ENCODE data around the gene FSD1.
"Not testable (repeated sequence)": the region's sequence is repeated elsewhere in the genome, so short reads cannot be mapped to it uniquely, and the experiment has no call there.

FSD1 gene

GRCh38 chr19:4304538-4305256 lies at the start of gene FSD1:
Gene FSD1, plus strand, starts transcription at chr19:4304598. Its CDS starts 149 bp downstream, at chr19:4304747.
- peak; percentile 48 to 60 for DNase-seq (ENCODE audit: low read depth in 1 of 2, low spot score in 1 of 2)

DNA sequence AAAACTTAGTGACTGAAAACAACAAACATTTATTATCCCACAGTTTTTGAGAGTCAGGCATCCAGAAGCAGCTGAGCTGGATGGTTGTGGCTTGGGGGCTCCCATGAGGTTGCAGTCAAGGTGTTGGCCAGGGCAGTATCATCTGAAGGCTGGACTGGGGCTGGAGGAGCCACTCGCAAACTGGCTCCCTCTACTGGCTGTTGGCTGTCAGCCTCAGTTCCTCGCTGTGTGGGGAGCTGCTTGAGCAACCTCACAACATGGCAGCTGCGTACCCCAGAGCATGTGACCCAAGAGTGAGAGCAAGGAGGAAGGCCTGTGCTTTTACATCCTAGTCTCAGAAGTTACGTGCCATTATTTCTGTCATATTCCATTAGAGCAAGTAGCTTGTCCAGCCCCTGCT lies 47.8 kb upstream of the FSD1 start:
- no peak for DNase-seq (ENCODE audit: low read depth in 1 of 2, low spot score in 1 of 2)

DNA sequence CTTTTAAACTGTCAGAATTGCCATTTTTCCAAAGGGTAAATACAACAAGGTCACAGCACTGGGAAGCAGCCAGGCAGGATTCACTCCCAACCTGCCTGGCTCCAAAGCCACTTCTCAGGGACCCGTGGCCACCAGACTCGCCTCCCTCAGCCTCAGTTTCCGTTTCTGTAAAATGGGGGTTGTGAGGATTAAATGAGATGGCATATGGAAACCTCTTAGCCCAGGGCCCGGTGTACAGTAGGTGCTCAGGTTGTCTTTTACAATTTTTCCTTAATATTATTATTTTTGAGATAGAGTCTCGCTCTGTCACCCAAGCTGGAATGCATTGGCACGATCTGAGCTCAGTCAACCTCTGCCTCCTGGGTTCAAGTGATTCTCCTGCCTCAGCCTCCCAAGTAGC lies 47.4 kb upstream of the FSD1 start:
- no peak for DNase-seq (ENCODE audit: low read depth in 1 of 2, low spot score in 1 of 2)

DNA sequence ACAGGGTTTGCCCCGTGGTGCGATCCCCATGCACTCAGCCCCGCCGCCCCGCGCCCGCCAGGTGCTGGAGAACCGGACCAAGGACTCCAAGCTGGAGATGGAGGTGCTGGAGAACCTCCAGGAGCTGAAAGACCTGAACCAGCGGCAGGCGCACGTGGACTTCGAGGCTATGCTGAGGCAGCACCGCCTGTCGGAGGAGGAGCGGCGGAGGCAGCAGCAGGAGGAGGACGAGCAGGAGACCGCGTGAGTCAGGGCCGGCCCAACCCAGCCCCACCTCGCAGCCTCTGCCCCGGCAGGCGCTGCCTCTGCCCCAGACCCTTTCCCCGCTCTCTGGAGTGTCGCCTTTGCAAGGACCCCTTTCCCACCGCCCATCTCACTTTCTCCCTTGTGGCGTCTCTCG lies 46.2 kb upstream of the FSD1 start:
- DNase-seq (ENCODE audit: low read depth in 1 of 2, low spot score in 1 of 2) = no peak

GRCh38 chr19:4260613-4261191 lies 43.7 kb upstream of the FSD1 start:
- no peak for DNase-seq (ENCODE audit: low read depth in 1 of 2, low spot score in 1 of 2)

DNA sequence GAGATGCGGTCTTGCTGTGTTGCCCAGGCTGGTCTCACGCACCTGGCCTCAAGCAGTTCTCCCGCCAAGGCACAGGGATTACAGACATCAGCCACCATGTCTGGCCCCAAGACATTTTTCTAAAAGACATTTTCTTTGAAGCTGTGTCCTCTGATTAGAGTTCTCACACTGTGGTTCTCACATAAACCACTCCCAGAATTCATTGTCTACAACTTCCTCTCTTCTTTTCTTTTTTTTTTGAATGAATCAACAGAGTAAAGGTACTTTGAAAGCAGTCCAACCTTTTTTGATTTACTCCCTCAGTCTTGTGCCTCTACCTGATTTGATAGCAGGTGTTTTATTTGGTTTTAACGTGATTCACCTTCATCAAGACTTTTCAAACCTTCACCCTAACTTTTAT lies 39.6 kb upstream of the FSD1 start:
- DNase-seq (ENCODE audit: low read depth in 1 of 2, low spot score in 1 of 2) = no peak

DNA sequence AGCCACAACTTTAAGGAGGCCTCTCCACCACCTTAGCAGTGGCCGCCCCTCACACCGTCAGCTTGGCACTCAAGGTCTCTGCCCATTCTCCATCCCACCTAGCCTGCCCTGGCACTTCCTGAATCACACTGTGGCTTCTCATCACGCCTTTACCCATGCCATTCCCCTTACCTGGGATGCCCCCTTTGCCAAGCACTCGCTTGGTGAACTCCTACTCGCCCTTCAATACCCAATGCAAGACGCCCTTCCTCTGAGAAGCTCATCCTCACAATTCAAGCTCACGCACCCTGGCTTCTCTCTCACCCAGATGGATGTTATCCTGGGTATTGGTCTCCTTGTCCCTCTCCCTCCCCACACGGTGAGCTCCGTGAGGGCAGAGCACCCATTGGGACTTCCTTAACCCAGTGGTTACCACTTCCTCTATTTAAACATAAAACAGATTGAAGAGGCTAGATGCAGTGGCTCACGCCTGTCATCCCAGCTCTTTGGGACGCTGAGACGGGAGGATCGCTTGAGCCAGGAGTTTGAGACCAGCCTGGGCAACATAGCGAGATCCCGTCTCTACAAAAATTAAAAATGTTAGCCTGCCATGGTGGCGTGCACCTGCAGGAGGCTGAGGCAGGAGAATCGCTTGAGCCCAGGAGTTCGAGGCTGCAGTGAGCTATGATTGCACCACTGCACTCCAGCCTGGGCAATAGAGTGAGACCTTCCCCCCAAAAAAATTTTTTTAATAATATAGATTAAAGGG lies 38.0 kb upstream of the FSD1 start:
- no peak for DNase-seq (ENCODE audit: low read depth in 1 of 2, low spot score in 1 of 2)

- peak; percentile 31 to 40 for DNase-seq (ENCODE audit: low read depth in 1 of 2, low spot score in 1 of 2)
These were observed 37.1 kb upstream of the FSD1 start for GRCh38 chr19:4267101-4267900.

- DNase-seq (ENCODE audit: low read depth in 1 of 2, low spot score in 1 of 2) = no peak
These were observed 36.2 kb upstream of the FSD1 start for GRCh38 chr19:4267901-4268815.

DNA sequence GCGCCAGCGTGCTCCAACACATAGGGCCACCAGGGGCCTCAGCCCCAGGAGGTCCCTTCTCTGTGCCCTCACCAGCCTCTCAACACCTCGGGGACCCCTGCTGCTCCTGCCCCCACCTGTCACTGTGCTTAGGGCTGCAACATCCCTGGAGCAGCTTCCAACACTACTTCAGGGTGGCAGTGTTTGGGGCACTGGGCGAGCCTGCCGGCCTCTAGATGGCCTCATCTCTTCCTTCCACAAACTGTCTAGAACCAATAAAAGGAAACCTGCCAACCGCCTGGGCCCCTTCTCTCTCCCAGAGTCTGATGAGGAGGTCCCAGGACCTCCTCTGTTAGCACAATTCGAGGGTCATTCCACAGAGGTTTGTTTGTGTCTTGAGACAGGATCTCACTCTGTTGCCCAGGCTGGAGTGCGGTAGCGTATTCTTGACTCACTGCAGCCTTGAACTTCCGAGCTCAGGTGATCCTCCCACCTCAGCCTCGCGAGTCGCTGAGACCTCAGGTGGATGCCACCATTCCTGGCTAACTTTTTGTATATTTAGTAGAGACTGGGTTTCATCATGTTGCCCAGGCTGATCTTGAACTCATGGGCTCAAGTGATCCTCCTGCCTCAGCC lies 35.5 kb upstream of the FSD1 start:
- DNase-seq (ENCODE audit: low read depth in 1 of 2, low spot score in 1 of 2) = no peak

GRCh38 chr19:4272894-4273293 lies 31.5 kb upstream of the FSD1 start:
- DNase-seq (ENCODE audit: low read depth in 1 of 2, low spot score in 1 of 2) = no peak

DNA sequence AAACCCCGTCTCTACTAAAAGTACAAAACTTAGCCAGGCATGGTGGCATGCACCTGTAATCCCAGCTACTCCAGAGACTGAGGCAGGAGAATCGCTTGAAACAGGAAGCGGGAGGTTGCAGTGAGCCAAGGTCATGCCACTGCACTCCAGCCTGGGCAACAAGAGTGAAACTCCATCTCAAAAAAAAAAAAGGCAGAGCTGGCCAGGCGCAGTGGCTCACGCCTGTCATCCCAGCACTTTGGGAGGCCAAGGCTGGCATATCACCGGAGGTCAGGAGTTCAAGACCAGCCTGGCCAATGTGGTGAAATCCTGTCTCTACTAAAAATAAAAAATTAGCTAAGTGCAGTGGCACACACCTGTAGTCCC lies 30.1 kb upstream of the FSD1 start:
- not testable (repeated sequence) for DNase-seq (ENCODE audit: low read depth in 1 of 2, low spot score in 1 of 2)

GRCh38 chr19:4277191-4277696 lies 27.2 kb upstream of the FSD1 start:
- no peak for DNase-seq (ENCODE audit: low read depth in 1 of 2, low spot score in 1 of 2)

GRCh38 chr19:4278010-4278409 lies 26.4 kb upstream of the FSD1 start:
- DNase-seq (ENCODE audit: low read depth in 1 of 2, low spot score in 1 of 2) = no peak

- DNase-seq (ENCODE audit: low read depth in 1 of 2, low spot score in 1 of 2) = no peak
These were observed 25.8 kb upstream of the FSD1 start, which contains the start of gene SHD for GRCh38 chr19:4278419-4279266. Gene SHD, plus strand, starts transcription at chr19:4279266. Its CDS starts 798 bp downstream, at chr19:4280064.

DNA sequence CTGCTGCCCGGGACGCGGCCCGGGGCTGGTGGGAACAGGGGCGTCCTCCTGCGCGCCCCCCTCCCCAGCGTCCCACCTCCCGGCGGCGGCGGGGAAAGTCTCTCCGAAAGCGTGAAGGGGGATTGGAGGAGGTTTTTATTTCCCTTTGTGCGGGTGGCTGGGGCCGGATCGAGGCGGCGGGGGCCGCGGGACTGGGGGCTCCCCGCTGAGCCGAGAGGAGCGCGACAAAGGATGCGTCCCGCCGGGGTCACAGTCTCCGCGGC lies 25.2 kb upstream of the FSD1 start:
- DNase-seq (ENCODE audit: low read depth in 1 of 2, low spot score in 1 of 2) = no peak

DNA sequence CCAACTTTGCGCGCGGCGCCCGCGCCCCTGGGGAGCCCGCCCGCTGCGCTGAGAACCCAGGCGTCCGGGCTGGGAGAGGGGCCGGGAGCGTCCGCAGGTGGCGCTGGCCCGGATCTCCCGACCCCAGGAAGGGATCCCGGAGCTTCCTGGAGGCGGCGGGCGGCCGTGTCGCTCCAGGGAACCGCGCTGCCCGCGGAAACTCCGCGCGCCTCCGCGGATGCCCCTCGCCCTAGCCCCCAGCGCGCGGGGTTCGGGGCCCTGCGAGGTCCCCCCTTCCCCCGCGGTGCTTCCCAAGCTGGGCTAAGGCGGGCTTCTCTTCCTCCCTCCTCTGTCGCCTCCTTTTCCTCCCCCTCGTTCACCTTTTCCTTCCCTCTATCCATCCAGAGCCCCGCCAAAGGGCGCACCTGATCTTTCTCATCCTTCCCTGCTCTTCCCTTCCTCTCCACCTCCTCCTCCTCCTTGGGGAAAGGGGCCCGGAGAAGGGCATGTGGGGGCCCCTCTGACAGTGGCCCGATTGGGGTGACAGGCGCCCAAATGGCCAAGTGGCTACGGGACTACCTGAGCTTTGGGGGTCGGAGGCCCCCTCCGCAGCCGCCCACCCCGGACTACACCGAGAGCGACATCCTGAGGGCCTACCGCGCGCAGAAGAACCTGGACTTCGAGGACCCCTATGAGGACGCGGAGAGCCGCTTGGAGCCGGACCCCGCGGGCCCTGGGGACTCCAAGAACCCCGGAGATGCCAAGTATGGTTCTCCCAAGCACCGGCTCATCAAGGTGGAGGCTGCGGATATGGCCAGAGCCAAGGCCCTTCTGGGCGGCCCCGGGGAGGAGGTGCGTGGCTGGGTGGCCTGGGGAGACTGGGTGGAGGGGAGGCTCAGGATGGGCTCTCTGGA lies 24.6 kb upstream of the FSD1 start:
- DNase-seq (ENCODE audit: low read depth in 1 of 2, low spot score in 1 of 2) = no peak
